Measurements from ENCODE around the gene KCNJ11.

KCNJ11 gene

DNA sequence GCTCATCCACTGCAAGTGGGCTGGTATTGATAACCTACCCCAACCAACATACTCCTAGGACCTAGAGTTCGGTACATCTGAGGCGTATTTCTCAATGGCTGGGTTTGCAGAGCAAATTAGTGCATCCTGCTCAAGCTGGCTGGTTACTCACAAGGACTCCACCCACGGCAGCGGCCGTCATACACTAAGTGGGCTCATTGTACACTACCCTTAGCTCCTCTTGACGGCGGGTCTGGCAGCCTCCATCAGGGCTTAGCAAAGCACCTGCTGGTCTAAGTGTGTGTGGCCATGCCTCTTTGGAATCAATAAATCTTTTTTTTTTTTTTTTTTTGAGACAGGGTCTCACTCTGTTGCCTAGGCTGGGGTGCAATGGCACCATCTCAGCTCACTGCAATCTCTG, 20.2 kb upstream of the KCNJ11 start:
- Histone ChIP-seq H3K36me3 (ENCODE audit: insufficient read depth, insufficient read length, low read length) (no peaks in the 10 kb centered on the region), H3K9ac (ENCODE audit: insufficient read length, low read depth) (no peak overlapping the region), H3K4me3 (ENCODE audit: insufficient read length, low read depth) (no peak overlapping the region), H3K27me3 (ENCODE audit: insufficient read depth, insufficient read length) (no peaks in the 10 kb centered on the region), H3K9me3 (ENCODE audit: insufficient read depth, low read length) (no peaks in the 10 kb centered on the region), H3K4me1 (ENCODE audit: insufficient read depth, insufficient read length) (peaks cover 2% of the 10 kb centered on the region)
- TF ChIP-seq YY1 (IDR thresholded peaks at IDR 0.05; ENCODE audit: insufficient read depth, insufficient read length) (no peak), ZNF274 (IDR thresholded peaks at IDR 0.05; ENCODE audit: low read depth, low read length) (no peak), SUZ12 (IDR thresholded peaks at IDR 0.05; ENCODE audit: extremely low read depth, insufficient read depth, insufficient read length) (no peak)
- no peak for DNase-seq (ENCODE audit: low read depth, low spot score)

- no peak overlapping the region for H3K4me3 ChIP-seq (ENCODE audit: insufficient read length, low read depth)
- no peak for DNase-seq (ENCODE audit: low read depth, low spot score)
- H3K9ac ChIP-seq (ENCODE audit: insufficient read length, low read depth): no peak overlapping the region
Observed at GRCh38 chr11:17408026-17408425, 19.6 kb upstream of the KCNJ11 start.

DNA sequence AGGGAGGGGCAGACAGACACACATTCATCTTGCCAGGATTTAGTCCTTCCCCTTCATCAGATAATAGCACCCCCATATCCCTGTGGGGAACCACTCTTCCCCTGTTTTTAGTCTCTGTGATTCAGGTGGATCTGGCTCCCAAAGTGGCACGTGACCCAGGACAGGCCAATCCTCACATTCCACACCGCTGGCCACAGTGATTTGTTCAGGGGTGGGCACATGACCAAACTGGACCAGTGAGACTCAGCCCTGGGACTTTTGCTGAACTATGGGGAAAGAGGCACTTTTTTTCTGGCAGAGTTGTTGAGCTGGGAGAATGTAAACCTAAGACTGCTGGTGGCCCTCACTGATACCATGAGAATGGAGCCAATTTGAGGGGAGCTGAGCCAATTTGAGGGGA, 19.1 kb upstream of the KCNJ11 start:
- Histone ChIP-seq H3K36me3 (ENCODE audit: insufficient read depth, insufficient read length, low read length) (no peaks in the 10 kb centered on the region), H3K9ac (ENCODE audit: insufficient read length, low read depth) (no peak overlapping the region), H3K27me3 (ENCODE audit: insufficient read depth, insufficient read length) (no peaks in the 10 kb centered on the region), H3K4me1 (ENCODE audit: insufficient read depth, insufficient read length) (peaks cover 2% of the 10 kb centered on the region), H3K9me3 (ENCODE audit: insufficient read depth, low read length) (no peaks in the 10 kb centered on the region), H3K4me3 (ENCODE audit: insufficient read length, low read depth) (no peak overlapping the region)
- TF ChIP-seq SUZ12 (IDR thresholded peaks at IDR 0.05; ENCODE audit: extremely low read depth, insufficient read depth, insufficient read length): no peak
- TF ChIP-seq YY1 (IDR thresholded peaks at IDR 0.05; ENCODE audit: insufficient read depth, insufficient read length): no peak
- no peak for TF ChIP-seq ZNF274 (IDR thresholded peaks at IDR 0.05; ENCODE audit: low read depth, low read length)
- DNase-seq (ENCODE audit: low read depth, low spot score): no peak

More at GRCh38 chr11:17408026-17408425, 19.6 kb upstream of the KCNJ11 start:
- Histone ChIP-seq H3K27me3 (ENCODE audit: insufficient read depth, insufficient read length) (no peaks in the 10 kb centered on the region), H3K36me3 (ENCODE audit: insufficient read depth, insufficient read length, low read length) (no peaks in the 10 kb centered on the region), H3K9me3 (ENCODE audit: insufficient read depth, low read length) (no peaks in the 10 kb centered on the region), H3K4me1 (ENCODE audit: insufficient read depth, insufficient read length) (peaks cover 2% of the 10 kb centered on the region)
- no peak for TF ChIP-seq ZNF274 (IDR thresholded peaks at IDR 0.05; ENCODE audit: low read depth, low read length)
- no peak for TF ChIP-seq YY1 (IDR thresholded peaks at IDR 0.05; ENCODE audit: insufficient read depth, insufficient read length)
- TF ChIP-seq SUZ12 (IDR thresholded peaks at IDR 0.05; ENCODE audit: extremely low read depth, insufficient read depth, insufficient read length): no peak

- TF ChIP-seq SUZ12 (IDR thresholded peaks at IDR 0.05; ENCODE audit: extremely low read depth, insufficient read depth, insufficient read length) (no peak), YY1 (IDR thresholded peaks at IDR 0.05; ENCODE audit: insufficient read depth, insufficient read length) (no peak), ZNF274 (IDR thresholded peaks at IDR 0.05; ENCODE audit: low read depth, low read length) (no peak)
- no peak for DNase-seq (ENCODE audit: low read depth, low spot score)
- H3K27me3 ChIP-seq (ENCODE audit: insufficient read depth, insufficient read length): no peaks in the 10 kb centered on the region
- H3K9me3 ChIP-seq (ENCODE audit: insufficient read depth, low read length): no peaks in the 10 kb centered on the region
- H3K4me1 ChIP-seq (ENCODE audit: insufficient read depth, insufficient read length): peaks cover 2% of the 10 kb centered on the region
- H3K36me3 ChIP-seq (ENCODE audit: insufficient read depth, insufficient read length, low read length): no peaks in the 10 kb centered on the region
- H3K4me3 ChIP-seq (ENCODE audit: insufficient read length, low read depth): no peak overlapping the region
- peak overlapping the region; percentile 5 for H3K9ac ChIP-seq (ENCODE audit: insufficient read length, low read depth)
Observed at GRCh38 chr11:17406818-17407149, 18.3 kb upstream of the KCNJ11 start.

- no peaks in the 10 kb centered on the region for H3K27me3 ChIP-seq (ENCODE audit: insufficient read depth, insufficient read length)
- no peak overlapping the region for H3K9ac ChIP-seq (ENCODE audit: insufficient read length, low read depth)
- peaks cover 2% of the 10 kb centered on the region for H3K4me1 ChIP-seq (ENCODE audit: insufficient read depth, insufficient read length)
- no peak overlapping the region for H3K4me3 ChIP-seq (ENCODE audit: insufficient read length, low read depth)
- DNase-seq (ENCODE audit: low read depth, low spot score): no peak
- TF ChIP-seq ZNF274 (IDR thresholded peaks at IDR 0.05; ENCODE audit: low read depth, low read length) (no peak), YY1 (IDR thresholded peaks at IDR 0.05; ENCODE audit: insufficient read depth, insufficient read length) (no peak), SUZ12 (IDR thresholded peaks at IDR 0.05; ENCODE audit: extremely low read depth, insufficient read depth, insufficient read length) (no peak)
- no peaks in the 10 kb centered on the region for H3K36me3 ChIP-seq (ENCODE audit: insufficient read depth, insufficient read length, low read length)
- no peaks in the 10 kb centered on the region for H3K9me3 ChIP-seq (ENCODE audit: insufficient read depth, low read length)
Observed at GRCh38 chr11:17406082-17406817, 17.8 kb upstream of the KCNJ11 start.

DNA sequence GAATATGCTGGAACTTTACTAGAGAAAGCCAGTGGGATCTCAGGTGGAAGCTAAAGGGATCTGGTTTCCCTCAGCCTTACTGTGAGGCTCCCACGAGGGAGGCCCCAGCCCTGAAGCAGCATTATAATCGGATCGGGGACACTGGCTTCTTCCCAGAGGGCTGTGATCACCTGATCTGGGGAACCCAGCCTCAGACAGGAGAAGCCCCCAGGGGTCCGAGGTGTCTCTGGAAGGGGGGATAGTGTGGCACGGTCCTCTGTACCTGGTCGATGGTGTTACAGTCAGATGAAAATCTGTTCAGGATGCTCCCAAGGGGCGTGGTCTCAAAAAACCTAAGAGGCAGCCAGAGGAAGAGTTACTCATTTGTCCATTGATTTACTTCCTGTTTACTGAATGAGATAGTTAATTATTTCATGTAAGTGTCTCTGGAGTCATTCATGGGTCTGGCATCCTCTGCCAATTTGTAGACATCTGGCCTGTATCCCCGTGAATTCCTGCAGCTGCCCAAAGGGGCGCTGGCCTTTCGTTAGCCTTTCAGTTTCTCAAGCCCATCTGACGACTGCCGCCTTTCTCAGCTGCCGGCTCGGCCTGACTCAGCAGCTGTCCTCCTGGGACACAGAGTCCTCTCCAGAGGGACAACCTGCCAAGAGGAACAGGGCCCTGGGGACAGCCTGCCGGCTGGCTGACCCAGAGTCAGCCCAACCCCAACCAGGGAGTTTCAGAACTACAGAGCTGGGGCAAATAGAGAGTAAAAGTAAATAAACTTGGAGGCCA, 17.0 kb upstream of the KCNJ11 start:
- Histone ChIP-seq H3K27me3 (ENCODE audit: insufficient read depth, insufficient read length) (no peaks in the 10 kb centered on the region), H3K9ac (ENCODE audit: insufficient read length, low read depth) (no peak overlapping the region), H3K4me1 (ENCODE audit: insufficient read depth, insufficient read length) (no peaks in the 10 kb centered on the region), H3K9me3 (ENCODE audit: insufficient read depth, low read length) (no peaks in the 10 kb centered on the region), H3K4me3 (ENCODE audit: insufficient read length, low read depth) (no peak overlapping the region), H3K36me3 (ENCODE audit: insufficient read depth, insufficient read length, low read length) (no peaks in the 10 kb centered on the region)
- DNase-seq (ENCODE audit: low read depth, low spot score): no peak
- TF ChIP-seq YY1 (IDR thresholded peaks at IDR 0.05; ENCODE audit: insufficient read depth, insufficient read length) (no peak), ZNF274 (IDR thresholded peaks at IDR 0.05; ENCODE audit: low read depth, low read length) (no peak), SUZ12 (IDR thresholded peaks at IDR 0.05; ENCODE audit: extremely low read depth, insufficient read depth, insufficient read length) (no peak)
